IMR-90 (cell line): ENCODE results near the gene GRIK3. TPM values are rescaled to one million over a fixed set of nuclear protein-coding genes. Genes with fewer than 3 reads are reported as not detected.

ENCODE experiments used
- ATAC-seq: fragments of 200-7000 bp; cut with Tn5 transposase; 2 replicates; pipeline ENCODE4 v1.9.1; 2020; ENCODE audit warnings: low read depth, mild to moderate bottlenecking, moderate library complexity
- BruUV-seq: library from RNA; stranded (reverse); fragments of 400-500 nt; replicated peaks from 2 replicates; lab custom pipeline; 2021; lab: Mats Ljungman, UMichigan
- CTCF ChIA-PET: fragments of 300-600 bp; formaldehyde crosslinking; extraction: SDS; loops from one replicate; lab custom pipeline; 2021; ENCODE audit warnings: antibody characterized with exemption; lab: Yijun Ruan, JAX
- POLR2A ChIA-PET: fragments of 300-600 bp; sonication (Branson Sonifier 250); formaldehyde crosslinking; loops from one replicate; lab custom pipeline; 2022; ENCODE audit warnings: antibody characterized with exemption; ENCODE audit not compliant: unreplicated experiment; lab: Charles Lee
- DNase-seq: peaks from one replicate; pipeline ENCODE4 v3.0.0; 2013
- H2AFZ ChIP-seq: replicated peaks from 2 replicates; pipeline ENCODE3; 2013; ENCODE audit warnings: low read length, mild to moderate bottlenecking; ENCODE audit not compliant: poor library complexity
- H2AK5ac ChIP-seq: 2 replicates; pipeline ENCODE4 v1.6.1; 2013; ENCODE audit warnings: low read depth, low read length, inconsistent platforms
- H2AK9ac ChIP-seq: replicated peaks from 2 replicates; pipeline ENCODE3; 2013; ENCODE audit warnings: mild to moderate bottlenecking, low read depth, low read length, moderate library complexity; ENCODE audit not compliant: poor library complexity
- H2BK120ac ChIP-seq: 2 replicates; pipeline ENCODE4 v1.6.1; 2013; ENCODE audit warnings: low read depth, low read length, inconsistent platforms
- H2BK15ac ChIP-seq: 3 replicates; pipeline ENCODE4 v1.6.1; 2013; ENCODE audit warnings: low read depth, low read length, inconsistent platforms
- H2BK20ac ChIP-seq: 2 replicates; pipeline ENCODE4 v1.6.1; 2013; ENCODE audit warnings: low read depth, mild to moderate bottlenecking, inconsistent platforms, low read length, moderate library complexity
- H2BK5ac ChIP-seq: 2 replicates; pipeline ENCODE4 v1.6.1; 2013; ENCODE audit warnings: mild to moderate bottlenecking, low read depth, low read length, inconsistent platforms; ENCODE audit not compliant: poor library complexity, severe bottlenecking
- H3K14ac ChIP-seq: replicated peaks from 2 replicates; pipeline ENCODE4 v1.6.1; 2013; ENCODE audit warnings: low read depth, low read length, inconsistent platforms
- H3K18ac ChIP-seq: 2 replicates; pipeline ENCODE4 v1.6.1; 2013; ENCODE audit warnings: low read depth, low read length, control low read depth
- H3K23ac ChIP-seq: 2 replicates; pipeline ENCODE4 v1.6.1; 2013; ENCODE audit warnings: low read depth, low read length, inconsistent platforms
- H3K27ac ChIP-seq: 2 replicates; pipeline ENCODE4 v1.5.1; 2013; ENCODE audit warnings: mild to moderate bottlenecking, control low read depth, low read length; ENCODE audit not compliant: insufficient read depth
- H3K27me3 ChIP-seq: 2 replicates; pipeline ENCODE4 v1.6.1; 2013; ENCODE audit warnings: low read length; ENCODE audit not compliant: control insufficient read depth, insufficient read depth
- H3K36me3 ChIP-seq: 2 replicates; pipeline ENCODE4 v1.6.1; 2013; ENCODE audit warnings: low read length, mixed read lengths; ENCODE audit not compliant: control insufficient read depth, insufficient read depth
- H3K4ac ChIP-seq: 2 replicates; pipeline ENCODE4 v1.6.1; 2013; ENCODE audit warnings: low read depth, low read length, inconsistent platforms
- H3K4me1 ChIP-seq: 2 replicates; pipeline ENCODE4 v1.6.1; 2013; ENCODE audit warnings: low read length, mixed read lengths; ENCODE audit not compliant: control insufficient read depth, insufficient read depth
- H3K4me2 ChIP-seq: 2 replicates; pipeline ENCODE4 v1.6.1; 2013; ENCODE audit warnings: low read depth, mild to moderate bottlenecking, control low read depth, low read length, moderate library complexity
- H3K4me3 ChIP-seq: 2 replicates; pipeline ENCODE4 v1.5.1; 2013; ENCODE audit warnings: low read depth, mild to moderate bottlenecking, control low read depth, low read length, moderate library complexity; ENCODE audit not compliant: insufficient read depth
- H3K56ac ChIP-seq: 2 replicates; pipeline ENCODE4 v1.6.1; 2013; ENCODE audit warnings: low read length, inconsistent platforms; ENCODE audit not compliant: insufficient read depth; ENCODE audit errors: extremely low read depth
- H3K79me1 ChIP-seq, 2 experiments: 2 replicates each; pipeline ENCODE4 v1.6.1; 2013; ENCODE audit warnings: low read length in 2 of 2, inconsistent platforms in 1 of 2, low read depth in 1 of 2
- H3K9ac ChIP-seq: 2 replicates; pipeline ENCODE4 v1.6.1; 2013; ENCODE audit warnings: low read depth, low read length, control low read depth
- H3K9me1 ChIP-seq: 2 replicates; pipeline ENCODE4 v1.6.1; 2013; ENCODE audit warnings: low read length, inconsistent platforms; ENCODE audit not compliant: insufficient read depth
- H3K9me3 ChIP-seq: 2 replicates; pipeline ENCODE4 v1.6.1; 2013; ENCODE audit warnings: low read length; ENCODE audit not compliant: control insufficient read depth, insufficient read depth
- H4K20me1 ChIP-seq: 2 replicates; pipeline ENCODE4 v1.6.1; 2013; ENCODE audit warnings: low read length, inconsistent platforms; ENCODE audit not compliant: insufficient read depth
- H4K5ac ChIP-seq: 2 replicates; pipeline ENCODE4 v1.6.1; 2013; ENCODE audit warnings: mild to moderate bottlenecking, low read depth, low read length, control low read depth
- H4K8ac ChIP-seq, 2 experiments: 2 replicates each; pipeline ENCODE4 v1.6.1; 2013; ENCODE audit warnings: low read depth in 2 of 2, low read length in 2 of 2, control low read depth in 1 of 2, inconsistent platforms in 1 of 2
- H4K91ac ChIP-seq: 2 replicates; pipeline ENCODE4 v1.6.1; 2013; ENCODE audit warnings: low read depth, low read length, inconsistent platforms; ENCODE audit not compliant: insufficient read depth
- CEBPB ChIP-seq: IDR thresholded peaks from 2 replicates; pipeline ENCODE4 v1.6.1; 2012; ENCODE audit warnings: low read depth, low read length, improper control_type of control experiment
- CTCF ChIP-seq: conservative IDR thresholded peaks from 2 replicates; pipeline ENCODE4 v1.5.1; 2012; ENCODE audit warnings: mild to moderate bottlenecking, low read depth, low read length, improper control_type of control experiment
- ELK1 ChIP-seq: fragments of 150-350 bp; IDR thresholded peaks from 2 replicates; pipeline ENCODE4 v1.6.1; 2016; ENCODE audit warnings: low read depth, mild to moderate bottlenecking, low read length, moderate library complexity, borderline replicate concordance
- FOS ChIP-seq: fragments of 150-350 bp; IDR thresholded peaks from 2 replicates; pipeline ENCODE4 v1.6.1; 2016; ENCODE audit warnings: low read depth, low read length
- MAZ ChIP-seq: IDR thresholded peaks from 2 replicates; pipeline ENCODE4 v1.6.1; 2012; ENCODE audit warnings: low read depth, mild to moderate bottlenecking, low read length, improper control_type of control experiment, moderate library complexity, borderline replicate concordance
- MXI1 ChIP-seq: IDR thresholded peaks from 2 replicates; pipeline ENCODE4 v1.6.1; 2012; ENCODE audit warnings: low read depth, mild to moderate bottlenecking, low read length, moderate library complexity, borderline replicate concordance
- NFE2L2 ChIP-seq: fragments of 150-350 bp; IDR thresholded peaks from 2 replicates; pipeline ENCODE4 v1.6.1; 2016; ENCODE audit warnings: low read depth, mild to moderate bottlenecking, low read length
- POLR2A ChIP-seq: IDR thresholded peaks from 2 replicates; pipeline ENCODE4 v1.6.1; 2012; ENCODE audit warnings: mild to moderate bottlenecking, low read depth, low read length
- RAD21 ChIP-seq: IDR thresholded peaks from 2 replicates; pipeline ENCODE4 v1.6.1; 2012; ENCODE audit warnings: low read length, improper control_type of control experiment
- RCOR1 ChIP-seq: IDR thresholded peaks from 2 replicates; pipeline ENCODE4 v1.6.1; 2012; ENCODE audit warnings: mild to moderate bottlenecking, low read length, improper control_type of control experiment; ENCODE audit not compliant: insufficient replicate concordance
- RFX5 ChIP-seq: IDR thresholded peaks from 2 replicates; pipeline ENCODE4 v1.8.0; 2012; ENCODE audit warnings: low read depth, mild to moderate bottlenecking, low read length, moderate library complexity
- SMC3 ChIP-seq: fragments of 150-350 bp; IDR thresholded peaks from 2 replicates; pipeline ENCODE4 v1.6.1; 2016; ENCODE audit warnings: low read depth, mild to moderate bottlenecking, antibody characterized with exemption, low read length, moderate library complexity
- USF2 ChIP-seq: fragments of 150-350 bp; IDR thresholded peaks from 2 replicates; pipeline ENCODE4 v1.6.1; 2017; ENCODE audit warnings: mild to moderate bottlenecking, antibody characterized with exemption, low read length, low read depth
- WGBS, 2 experiments: methylation state at CpG; one replicate each; pipeline versions ENCODE4 v1.1.5 to v1.1.7; 2013; ENCODE audit warnings: missing lambda C conversion rate in 2 of 2; ENCODE audit not compliant: insufficient read length in 1 of 2; ENCODE audit errors: extremely low coverage in 2 of 2; 5-methylcytosine and 5-hydroxymethylcytosine counted together
- dilution Hi-C: fragments of 300-500 bp; cut with HindIII; formaldehyde crosslinking; loops from one replicate; pipeline ENCODE4 v1.14.3; 2018; ENCODE audit warnings: low sequenced_read_pairs; ENCODE audit not compliant: unreplicated experiment
- in situ Hi-C: fragments of 300-500 bp; cut with MboI; formaldehyde crosslinking; loops from 3 replicates; pipeline ENCODE4 v1.14.3; 2019; ENCODE audit warnings: low sequenced_read_pairs, inconsistent platforms, mixed read lengths
- intact Hi-C: fragments of 100-400 bp; cut with micrococcal nuclease; formaldehyde crosslinking; loops from 2 replicates; pipeline ENCODE4 v1.10.0; 2022
- polyA plus RNA-seq, 3 experiments: library from polyadenylated mRNA; depleted of rRNA; stranded (reverse); fragments of >200 nt; gene quantifications; 2 replicates each; pipeline ENCODE4 v1.2.3, GENCODE V29; 2012; ENCODE audit warnings: low replicate concordance in 1 of 3
- total RNA-seq: library from RNA; depleted of rRNA; stranded (reverse); fragments of >200 nt; gene quantifications from 2 replicates; pipeline ENCODE4 v1.2.3, GENCODE V29; 2012

Gene GRIK3
- total and polyA plus RNA-seq, 2 of the 4 experiments (the other 2 are of a cell fraction) = not detected

GRCh38 chr1:36802018-36802417 lies 232.3 kb downstream of the GRIK3 start:
- Histone ChIP-seq H3K79me1 (no peaks in the 10 kb centered on the region), H2AK5ac (no peak overlapping the region), H4K8ac (no peak overlapping the region), H3K14ac (no peak overlapping the region), H3K4ac (no peak overlapping the region), H3K36me3 (no peaks in the 10 kb centered on the region), H3K9me1 (no peaks in the 10 kb centered on the region), H3K9me3 (no peaks in the 10 kb centered on the region), H3K23ac (no peak overlapping the region), H3K27ac (no peak overlapping the region), H2AFZ (no peak overlapping the region), H3K27me3 (no peaks in the 10 kb centered on the region), H3K9ac (no peak overlapping the region), H4K20me1 (no peaks in the 10 kb centered on the region), H2BK5ac (no peak overlapping the region), H3K56ac (no peak overlapping the region), H2AK9ac (no peak overlapping the region), H3K4me1 (no peaks in the 10 kb centered on the region), H2BK120ac (no peak overlapping the region), H2BK20ac (no peak overlapping the region), H3K4me2 (no peak overlapping the region), H3K4me3 (no peak overlapping the region), H4K91ac (no peak overlapping the region), H4K5ac (no peak overlapping the region), H3K18ac (no peak overlapping the region), H2BK15ac (no peak overlapping the region)
- BruUV-seq = no TSS peak
- WGBS, 2 experiments = no CpG with 5 or more reads among the region's 8 CpGs
- in situ Hi-C loops (no loop called here), intact Hi-C loops (no loop called here), dilution Hi-C loops (no loop called here)
- POLR2A ChIA-PET = no interaction called here
- TF ChIP-seq POLR2A (no peak), NFE2L2 (no peak), SMC3 (no peak), RAD21 (no peak), MAZ (no peak), CTCF (no peak), ELK1 (no peak), USF2 (no peak), CEBPB (no peak), RFX5 (no peak), RCOR1 (no peak), FOS (no peak), MXI1 (no peak)
- no peak for ATAC-seq
- no peak for DNase-seq
- CTCF ChIA-PET = no interaction called here
